Medulla oblongata (tissue), 1 donor: ENCODE measurements around the gene PNP.

Experiments used
- DNase-seq: peaks from one replicate; pipeline ENCODE4 v3.0.0-alpha.2; 2015; ENCODE audit errors: extremely low spot score

PNP gene

GRCh38 chr14:20455355-20456300 is 13.6 kb upstream of the PNP start:
- DNase-seq, result no peak

- no peak for DNase-seq
Observed at GRCh38 chr14:20456971-20457370, 12.2 kb upstream of the PNP start.

DNA sequence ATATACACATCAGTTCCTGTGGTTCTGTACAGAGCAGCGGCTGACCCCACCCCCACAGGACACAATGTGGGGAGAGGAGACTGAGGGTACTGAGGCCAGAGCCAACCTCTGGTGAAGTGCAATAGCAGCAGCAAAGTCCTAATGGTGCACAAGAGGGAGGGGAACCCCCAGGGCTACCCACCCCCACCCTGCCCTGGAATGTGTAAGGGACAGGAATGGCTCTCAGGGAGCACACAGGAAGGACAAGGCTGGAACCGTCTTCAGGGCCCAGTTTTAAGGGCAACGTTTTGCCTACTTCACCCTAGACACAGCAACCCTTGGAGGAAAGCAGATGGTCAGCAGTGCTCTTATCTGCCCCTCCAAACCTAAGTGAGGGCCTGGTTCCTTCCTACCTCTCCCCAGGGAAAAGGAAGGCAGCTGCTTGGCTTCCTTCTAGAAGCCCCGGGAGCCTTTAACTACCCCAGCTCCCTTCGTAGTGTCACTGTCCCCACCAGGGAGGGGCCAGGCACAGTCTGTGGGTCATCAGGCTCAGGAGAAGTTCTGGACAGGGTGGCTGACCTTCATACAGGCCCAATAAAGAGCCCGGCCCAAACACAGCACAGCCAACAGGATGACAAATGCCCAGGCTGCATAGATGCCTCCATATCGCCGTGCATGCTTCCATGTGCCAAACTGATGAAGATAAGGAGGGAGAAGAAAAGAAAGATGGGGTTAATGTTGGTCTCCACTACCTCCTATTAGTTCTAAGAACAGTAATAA is 11.0 kb upstream of the PNP start:
- DNase-seq, result no peak

DNA sequence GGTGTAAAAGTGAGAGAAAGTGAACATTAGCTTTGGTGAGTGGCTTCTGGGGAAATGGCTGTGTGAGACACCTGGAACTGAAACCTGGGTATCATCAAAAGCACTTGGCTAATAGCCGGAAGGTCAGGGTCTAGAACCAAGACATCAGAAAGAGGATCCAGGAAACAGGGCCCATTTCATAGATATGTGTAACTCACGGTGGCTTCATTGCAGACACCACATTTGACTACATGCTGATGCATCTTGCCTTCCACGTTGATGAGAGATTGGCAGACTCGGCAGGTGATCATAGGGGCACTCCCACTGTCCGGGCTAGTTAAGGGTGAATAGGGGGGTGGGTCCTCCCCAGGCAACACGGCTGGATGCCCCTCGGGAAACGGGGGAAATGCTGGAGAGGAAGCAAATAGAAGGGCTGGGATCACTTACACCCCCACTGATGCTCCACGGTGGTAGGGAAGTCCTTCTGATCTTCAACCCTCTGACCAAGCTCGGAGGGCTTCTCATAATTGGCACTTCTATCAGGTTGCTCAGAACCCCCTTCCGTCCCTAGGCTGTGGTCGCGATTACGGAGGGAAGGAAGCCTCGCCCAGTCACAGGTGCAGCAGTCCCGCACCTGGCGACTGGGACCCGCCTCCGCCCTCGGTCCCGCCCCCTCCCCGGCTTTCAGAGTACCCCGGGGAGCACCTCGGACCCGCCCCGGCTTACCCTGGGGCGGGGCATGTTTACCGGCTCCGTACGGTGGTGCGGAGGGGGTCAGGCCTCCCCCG is 8.6 kb upstream of the PNP start:
- peak; percentile 15 for DNase-seq

GRCh38 chr14:20461225-20462141 is 7.7 kb upstream of the PNP start, which contains the start of gene PIP4P1:
TSS of gene PIP4P1 (minus strand) at chr14:20461434. CDS start at chr14:20461325, 109 bp downstream.
- peak; percentile 100 for DNase-seq

GRCh38 chr14:20468764-20469241 is 403 bp upstream of the PNP start:
- peak; percentile 40 for DNase-seq

- DNase-seq, result peak; percentile 51
Observed at GRCh38 chr14:20469890-20470602, 840 bp downstream of the PNP start.

- no peak for DNase-seq
Observed at GRCh38 chr14:20470603-20470901, 1.3 kb downstream of the PNP start.

DNA sequence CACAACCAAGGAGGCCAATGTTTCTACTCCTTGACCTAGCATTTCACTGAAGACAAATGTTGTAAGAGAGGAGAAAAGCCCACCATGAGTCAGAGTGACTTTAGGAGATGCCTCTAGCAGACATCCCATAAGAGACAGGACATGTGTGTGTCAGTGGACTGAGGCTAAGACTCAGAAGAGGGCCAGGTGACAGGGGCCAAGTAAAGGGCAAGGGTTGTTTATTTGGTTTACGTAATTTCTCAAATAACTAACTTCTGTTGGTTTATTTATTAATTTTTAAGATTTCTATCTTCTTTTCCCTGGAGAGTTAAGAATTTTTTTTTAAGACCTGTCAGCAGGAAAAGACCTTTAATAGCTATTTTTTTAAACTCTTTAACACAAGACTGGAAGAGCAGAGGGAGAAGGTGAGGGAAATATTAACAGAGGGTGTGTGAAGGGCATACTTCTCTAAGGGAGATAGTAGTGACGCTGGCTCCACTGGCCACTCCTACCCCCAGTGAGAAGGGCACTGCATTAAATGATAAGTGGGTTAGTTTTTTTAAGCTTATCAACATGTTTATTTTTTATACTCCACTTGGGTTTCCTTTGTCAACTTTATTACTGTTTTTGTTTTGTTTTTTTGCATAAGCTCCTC is 3.4 kb downstream of the PNP start:
- no peak for DNase-seq

DNA sequence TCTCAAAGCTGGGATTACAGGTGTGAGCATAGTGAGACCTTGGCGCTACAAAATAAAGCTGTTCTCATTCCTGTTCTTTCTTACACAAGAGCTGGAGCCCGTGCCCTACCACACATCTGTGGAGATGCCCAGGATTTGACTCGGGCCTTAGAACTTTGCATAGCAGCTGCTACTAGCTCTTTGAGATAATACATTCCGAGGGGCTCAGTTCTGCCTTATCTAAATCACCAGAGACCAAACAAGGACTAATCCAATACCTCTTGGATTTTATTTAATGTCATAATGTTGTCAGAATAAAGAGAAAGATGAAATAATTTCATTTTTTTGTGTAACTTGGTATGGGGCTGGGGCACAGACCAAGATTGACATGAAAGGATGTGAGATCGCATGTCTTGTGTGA is 7.6 kb downstream of the PNP start:
- no peak for DNase-seq

GRCh38 chr14:20477211-20477876 is 8.1 kb downstream of the PNP start:
- DNase-seq, result peak; percentile 61

DNA sequence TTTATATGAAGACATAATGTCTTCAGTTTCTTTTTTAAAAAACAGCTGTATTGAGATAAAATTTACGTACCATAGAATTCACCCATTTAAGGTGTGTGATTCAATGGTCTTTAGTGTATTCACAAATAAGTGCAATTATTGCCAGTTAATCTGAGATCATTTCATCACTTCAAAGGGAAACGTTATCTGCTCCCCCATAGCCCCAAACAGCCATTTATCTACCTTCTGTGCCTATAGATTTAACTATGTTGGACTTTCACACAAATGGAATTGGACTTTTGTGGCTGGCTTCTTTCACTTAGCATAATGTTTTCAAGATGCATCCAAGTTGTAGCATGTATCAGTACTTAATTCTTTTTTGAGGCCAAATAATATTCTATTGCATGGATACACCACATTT is 9.7 kb downstream of the PNP start:
- DNase-seq, result no peak

DNA sequence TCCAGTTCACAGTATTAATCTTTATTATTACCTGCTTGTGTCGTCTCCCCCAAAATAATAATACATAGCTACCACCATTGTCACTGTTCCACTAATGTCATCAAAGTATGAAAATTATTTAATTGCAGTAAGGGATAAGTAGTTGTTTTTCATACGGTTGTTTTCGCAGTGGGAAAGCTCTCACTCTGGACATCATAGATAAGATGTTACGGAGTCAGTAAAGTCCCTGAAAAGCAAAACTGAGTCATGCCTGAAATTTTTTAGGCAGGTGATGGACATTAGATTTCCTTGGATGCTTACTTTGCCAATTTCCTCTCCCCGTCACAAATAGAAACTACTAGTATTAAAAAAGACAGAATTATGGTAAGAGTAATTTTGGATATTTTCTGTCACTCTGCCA is 13.2 kb downstream of the PNP start:
- no peak for DNase-seq

GRCh38 chr14:20485900-20486299 is 16.7 kb downstream of the PNP start:
- DNase-seq, result no peak

DNA sequence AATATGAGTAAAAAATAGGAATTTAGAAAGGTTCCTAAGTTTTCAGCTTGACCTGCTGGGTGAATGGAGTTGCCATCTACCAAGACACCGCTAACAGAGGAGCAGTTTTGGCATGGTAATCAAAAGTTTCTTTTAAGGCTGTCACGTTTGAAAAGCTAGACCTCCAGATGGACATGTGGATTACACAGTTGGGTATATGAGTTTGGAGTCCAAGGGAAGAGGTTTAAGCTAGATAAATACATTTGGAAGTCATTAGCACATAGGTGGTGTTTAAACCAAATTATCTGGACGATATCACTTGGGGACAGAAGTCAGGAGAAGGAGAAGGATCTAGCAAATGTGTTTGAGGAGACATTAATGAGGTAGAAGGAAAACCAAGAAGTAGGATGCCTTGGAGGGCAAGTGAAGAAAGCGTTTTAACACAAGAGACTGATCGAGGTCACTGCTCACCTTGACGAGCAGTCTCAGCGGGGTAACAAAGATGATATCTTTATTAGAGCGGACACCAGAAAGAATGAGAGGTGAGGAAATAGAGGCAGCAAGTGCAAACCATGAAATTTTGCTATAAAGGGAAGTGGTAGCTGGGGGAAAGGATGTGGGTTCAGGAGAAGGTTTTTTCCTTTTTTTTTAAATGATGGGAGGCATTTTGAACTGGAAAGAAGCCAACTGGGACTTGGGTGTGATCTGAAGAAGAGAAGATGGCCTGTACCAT is 17.6 kb downstream of the PNP start:
- DNase-seq, result peak; percentile 7

DNA sequence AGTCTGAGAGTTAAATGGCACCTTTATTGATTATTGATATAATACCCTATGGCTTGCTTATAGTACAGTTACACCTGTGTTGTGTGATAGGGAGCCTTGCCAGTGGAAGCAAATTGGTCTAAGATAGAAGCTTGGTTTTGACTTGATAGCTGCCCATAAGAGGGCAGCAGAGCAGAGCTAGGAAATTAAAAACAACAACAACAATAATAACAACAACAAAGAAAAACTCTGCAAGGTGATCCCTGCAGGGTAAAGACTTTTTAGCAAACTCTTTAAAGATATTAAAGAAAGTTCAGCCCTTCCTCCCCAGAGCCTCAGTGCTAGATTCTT is 18.2 kb downstream of the PNP start:
- DNase-seq, result no peak

GRCh38 chr14:20489093-20489994 is 20.1 kb downstream of the PNP start:
- DNase-seq, result no peak

- DNase-seq, result no peak
Observed at GRCh38 chr14:20490563-20490962, 21.4 kb downstream of the PNP start.
